ENCODE results near the gene GINM1. TPM values are rescaled to one million over a fixed set of nuclear protein-coding genes. Genes with fewer than 3 reads are reported as not detected.

The GINM1 gene
- total and polyA plus RNA-seq, 2 of the 8 experiments (the other 6 are each of a cell fraction or from before 2014, with no cell fraction given) = 5.1 to 21.6 TPM

- Histone ChIP-seq H2BK120ac (replicated peaks; ENCODE audit: low read depth, low read length) (no peak overlapping the region), H3K4ac (replicated peaks; ENCODE audit: insufficient read length, low read depth, low read length) (no peak overlapping the region), H3K56ac (replicated peaks; ENCODE audit: insufficient read length, low read depth, low read length) (no peak overlapping the region), H3K9me3 (ENCODE audit: insufficient read depth in 2 of 2, low read depth in 1 of 2, low read length in 1 of 2) (no peaks in the 10 kb centered on the region), H3K4me3 (ENCODE audit: extremely low read depth in 1 of 4, insufficient read depth in 2 of 4, low read depth in 3 of 4, low read length in 4 of 4) (peak overlapping the region; percentile 86 to 98 (median 94)), H4K5ac (ENCODE audit: insufficient read length, low read depth, low read length) (no peak overlapping the region), H3K23ac (ENCODE audit: insufficient read length) (no peak overlapping the region), H3K4me1 (replicated peaks in 1 of 4; ENCODE audit: control insufficient read depth in 3 of 4, insufficient read depth in 4 of 4, low read length in 3 of 4) (no peaks in the 10 kb centered on the region; a peak in 1 of 7 replicates), H3K23me2 (ENCODE audit: low read depth, low read length) (peaks cover 7% of the 10 kb centered on the region; the same call in 1 of the 2 replicates), H3K36me3 (ENCODE audit: control insufficient read depth in 2 of 4, insufficient read depth in 4 of 4, low read length in 3 of 4) (peaks cover 0 to 11% (median 2%) of the 10 kb centered on the region in 4 experiments; a peak in 3 of 8 replicates), H3K18ac (ENCODE audit: extremely low read depth, low read length) (no peak overlapping the region), H3K14ac (ENCODE audit: insufficient read length) (no peak overlapping the region), H4K91ac (replicated peaks; ENCODE audit: insufficient read length, low read length) (no peak overlapping the region), H2BK12ac (ENCODE audit: low read depth, low read length) (peak overlapping the region; percentile 11; the same call in 1 of the 2 replicates), H3K27ac (ENCODE audit: low read depth, low read length) (peak overlapping the region; percentile 41; the same call in 1 of the 2 replicates), H3K79me1 (ENCODE audit: low read depth, low read length) (no peaks in the 10 kb centered on the region; the same call in 1 of the 2 replicates), H3K79me2 (ENCODE audit: control insufficient read depth in 1 of 2, insufficient read depth in 2 of 2, low read length in 2 of 2) (peaks cover 13 to 45% of the 10 kb centered on the region in 2 experiments), H3K27me3 (replicated peaks in 1 of 4; ENCODE audit: control insufficient read depth in 3 of 4, extremely low read depth in 1 of 4, insufficient read depth in 3 of 4, low read length in 3 of 4) (no peaks in the 10 kb centered on the region), H2AK5ac (ENCODE audit: low read depth, low read length) (peak overlapping the region; percentile 71; the same call in 1 of the 2 replicates), H4K8ac (ENCODE audit: extremely low read depth, insufficient read depth, low read length) (no peak overlapping the region), H2BK5ac (ENCODE audit: low read depth, low read length) (peak overlapping the region; percentile 97; the same call in 1 of the 2 replicates), H3K9ac (replicated peaks in 1 of 4; ENCODE audit: extremely low read depth in 1 of 4, low read depth in 3 of 4, low read length in 3 of 4) (peak overlapping the region in 3 of 4 experiments; percentile 92 to 94 (median 93); a peak in 6 of 7 replicates), H2AFZ (ENCODE audit: low read length) (no peak overlapping the region), H4K20me1 (replicated peaks in 1 of 2; ENCODE audit: control insufficient read depth in 1 of 2, insufficient read depth in 2 of 2, low read length in 2 of 2) (peaks cover 0 to 2% of the 10 kb centered on the region in 2 experiments), H2BK15ac (ENCODE audit: low read length) (no peak overlapping the region), H3K4me2 (ENCODE audit: insufficient read depth in 1 of 2, low read depth in 2 of 2, low read length in 2 of 2) (peak overlapping the region; percentile 80 to 98), H2BK20ac (ENCODE audit: low read length) (no peak overlapping the region)
- 60% methylated on average over 12 of the region's 12 CpGs; no CpG with 5 or more reads in 1 of the 2 experiments for WGBS, 2 experiments (ENCODE audit: extremely low coverage in 1 of 2, insufficient coverage in 1 of 2, insufficient read length in 1 of 2, insufficient replicate concordance in 2 of 2, low coverage in 1 of 2, low lambda C conversion rate in 2 of 2, missing lambda C conversion rate in 1 of 2)
- TF ChIP-seq EP300 (IDR thresholded peaks at IDR 0.05; ENCODE audit: borderline replicate concordance in 1 of 2, low read depth in 2 of 2, low read length in 2 of 2) (no peak), POLR2A (IDR thresholded peaks at IDR 0.05; ENCODE audit: control extremely low read depth in 1 of 2, low read depth in 2 of 2, low read length in 2 of 2) (peak in 1 of 2 experiments; percentile 41; a peak in 1 of 3 replicates)
- CTCF ChIA-PET (ENCODE audit: partially characterized antibody) = interaction anchor here (0.7 to 8.9 kb wide), 10 partner anchors 8 to 1141 kb away, joined by 3 to 108 read pairs (median 3); partner anchors contain the start of gene GINM1
- DNase-seq (ENCODE audit: low read depth in 1 of 2, low spot score in 2 of 2) = no peak
- POLR2A ChIA-PET (ENCODE audit: partially characterized antibody) = interaction anchor here (1.2 to 3.2 kb wide), 5 partner anchors 18 to 227 kb away, joined by 3 to 25 read pairs (median 3); partner anchors contain the start of genes GINM1, LATS1 and TAB2
- no peak for FAIRE-seq
Measured at GRCh38 chr6:149544646-149545257, 21.4 kb upstream of the GINM1 start.

Data from H1 (cell line).